22Rv1 (cell line): ENCODE data around the gene FOSB.
A peak's percentile ranks its signal among the peaks of the same experiment; 100 is the strongest.

ENCODE experiments used
- CTCF ChIP-seq: fragments of 450-650 bp; IDR thresholded peaks from 2 replicates; pipeline ENCODE4 v1.5.1; 2017; ENCODE audit warnings: mild to moderate bottlenecking
- ZFX ChIP-seq: fragments of 450-650 bp; IDR thresholded peaks from 2 replicates; pipeline ENCODE4 v1.6.1; 2017; ENCODE audit warnings: antibody characterized with exemption, borderline replicate concordance

- peak; percentile 14; the same call in 1 of the 2 replicates for TF ChIP-seq CTCF
- TF ChIP-seq ZFX, result no peak
These were observed 23.3 kb upstream of the FOSB start for GRCh38 chr19:45444318-45445041.
